ENCODE results near the gene MFSD6L.

Gene MFSD6L

GRCh38 chr17:8798846-8799569 is at the start of gene MFSD6L:
MFSD6L (minus strand) TSS chr17:8799365; CDS start chr17:8799120, 245 bp downstream.
- TF ChIP-seq CTCF (IDR thresholded peaks at IDR 0.05; ENCODE audit: insufficient read depth, low read depth, low read length, missing control alignments): no peak
- no peak within 1 kb of the TSS for H3K4me3 ChIP-seq (ENCODE audit: low read depth, low read length)
- DNase-seq (ENCODE audit: low read depth): peak; percentile 4

GRCh38 chr17:8847891-8848290 is 48.7 kb upstream of the MFSD6L start:
- TF ChIP-seq CTCF (IDR thresholded peaks at IDR 0.05; ENCODE audit: insufficient read depth, low read depth, low read length, missing control alignments): no peak
- H3K4me3 ChIP-seq (ENCODE audit: low read depth, low read length): no peak overlapping the region
- DNase-seq (ENCODE audit: low read depth): no peak

GRCh38 chr17:8846768-8847211 is 47.6 kb upstream of the MFSD6L start:
- DNase-seq (ENCODE audit: low read depth): no peak
- no peak for TF ChIP-seq CTCF (IDR thresholded peaks at IDR 0.05; ENCODE audit: insufficient read depth, low read depth, low read length, missing control alignments)
- H3K4me3 ChIP-seq (ENCODE audit: low read depth, low read length): no peak overlapping the region

GRCh38 chr17:8844229-8845218 is 45.4 kb upstream of the MFSD6L start:
- DNase-seq (ENCODE audit: low read depth): no peak
- TF ChIP-seq CTCF (IDR thresholded peaks at IDR 0.05; ENCODE audit: insufficient read depth, low read depth, low read length, missing control alignments): no peak
- no peak overlapping the region for H3K4me3 ChIP-seq (ENCODE audit: low read depth, low read length)

- TF ChIP-seq CTCF (IDR thresholded peaks at IDR 0.05; ENCODE audit: insufficient read depth, low read depth, low read length, missing control alignments): no peak
- no peak for DNase-seq (ENCODE audit: low read depth)
- H3K4me3 ChIP-seq (ENCODE audit: low read depth, low read length): no peak overlapping the region
These were observed 44.2 kb upstream of the MFSD6L start for GRCh38 chr17:8843344-8843743.

- DNase-seq (ENCODE audit: low read depth): no peak
- no peak for TF ChIP-seq CTCF (IDR thresholded peaks at IDR 0.05; ENCODE audit: insufficient read depth, low read depth, low read length, missing control alignments)
- H3K4me3 ChIP-seq (ENCODE audit: low read depth, low read length): no peak overlapping the region
These were observed 42.7 kb upstream of the MFSD6L start for GRCh38 chr17:8841844-8842243.

Measured in GM12865 (cell line).